GM19043 (cell line): ENCODE data around the gene CAMLG.

ENCODE experiments used
- ATAC-seq: cut with Tn5 transposase; IDR thresholded peaks from one replicate; pipeline ENCODE4 v1.9.1; 2021; ENCODE audit warnings: low read depth; ENCODE audit not compliant: unreplicated experiment

Gene CAMLG

DNA sequence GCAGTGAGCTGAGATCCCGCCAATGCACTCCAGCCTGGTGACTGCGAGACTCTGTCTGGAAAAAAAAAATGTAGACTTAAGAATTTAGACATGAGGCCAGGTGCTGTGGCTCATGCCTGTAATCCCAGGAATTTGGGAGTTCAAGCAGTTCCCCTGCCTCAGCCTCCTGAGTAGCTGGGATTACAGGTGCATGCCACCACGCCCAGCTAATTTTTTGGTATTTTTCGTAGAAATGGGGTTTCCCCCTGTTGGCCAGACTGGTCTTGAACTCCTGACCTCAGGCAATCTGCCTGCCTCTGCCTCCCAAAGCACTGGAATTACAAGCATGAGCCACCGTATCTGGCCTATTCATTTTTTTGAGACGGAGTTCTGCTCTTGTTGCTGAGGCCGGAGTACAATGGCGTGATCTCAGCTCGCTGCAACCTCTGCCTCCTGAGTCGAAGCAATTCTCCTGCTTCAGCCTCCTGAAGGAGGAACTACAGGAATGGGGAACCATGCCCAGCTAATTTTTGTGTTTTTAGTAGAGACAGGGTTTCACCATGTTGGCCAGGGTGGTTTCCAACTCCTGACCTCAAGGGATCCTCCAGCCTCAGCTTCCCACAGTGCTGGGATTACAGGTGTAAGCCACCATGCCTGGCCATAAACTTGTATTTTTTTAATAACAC, 34.2 kb downstream of the CAMLG start:
- ATAC-seq, result no peak

DNA sequence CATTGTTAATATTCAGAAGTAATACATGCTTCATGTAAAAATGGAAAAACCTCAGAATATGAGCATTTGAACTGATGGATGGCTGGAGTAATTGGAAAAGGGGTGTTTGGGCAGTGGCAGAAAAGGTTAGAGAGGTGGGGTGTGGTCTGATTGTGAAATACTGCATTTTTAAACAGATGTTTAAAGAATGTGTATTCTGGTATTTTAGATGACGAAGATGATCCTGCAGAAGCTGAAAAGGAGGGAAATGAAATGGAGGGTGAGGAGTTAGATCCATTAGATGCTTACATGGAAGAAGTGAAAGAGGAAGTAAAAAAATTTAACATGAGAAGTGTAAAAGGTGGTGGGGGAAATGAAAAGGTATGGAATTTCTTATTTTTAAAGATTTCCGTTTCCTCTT, 39.0 kb downstream of the CAMLG start:
- ATAC-seq, result no peak

DNA sequence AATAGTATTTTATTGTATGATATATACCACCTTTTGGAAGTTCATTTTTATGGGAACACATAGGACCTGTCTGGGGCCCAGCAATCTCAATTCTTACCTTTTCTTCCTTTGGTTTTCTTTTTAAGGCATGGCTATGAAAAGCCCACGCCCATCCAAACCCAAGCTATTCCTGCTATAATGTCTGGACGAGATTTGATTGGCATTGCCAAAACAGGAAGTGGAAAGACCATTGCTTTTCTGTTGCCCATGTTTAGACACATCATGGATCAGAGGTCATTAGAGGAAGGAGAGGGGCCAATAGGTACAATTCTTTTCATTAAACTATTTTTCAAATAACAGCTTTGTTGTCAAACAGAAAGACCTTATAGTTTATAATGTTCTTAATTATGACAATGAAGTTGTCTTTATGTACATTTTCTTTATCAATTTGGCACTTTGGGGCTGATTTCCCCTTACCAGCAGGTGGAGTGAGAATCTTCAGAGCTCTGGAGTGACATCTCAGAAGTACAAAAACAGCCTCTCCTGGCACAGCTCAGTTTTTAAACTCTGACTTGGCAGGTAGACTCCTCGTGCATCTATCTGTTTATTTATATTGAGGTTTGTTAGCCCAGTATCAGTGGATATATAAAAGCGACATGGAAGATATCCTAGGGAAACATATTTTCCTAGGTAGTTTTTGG, 46.0 kb downstream of the CAMLG start:
- no peak for ATAC-seq

DNA sequence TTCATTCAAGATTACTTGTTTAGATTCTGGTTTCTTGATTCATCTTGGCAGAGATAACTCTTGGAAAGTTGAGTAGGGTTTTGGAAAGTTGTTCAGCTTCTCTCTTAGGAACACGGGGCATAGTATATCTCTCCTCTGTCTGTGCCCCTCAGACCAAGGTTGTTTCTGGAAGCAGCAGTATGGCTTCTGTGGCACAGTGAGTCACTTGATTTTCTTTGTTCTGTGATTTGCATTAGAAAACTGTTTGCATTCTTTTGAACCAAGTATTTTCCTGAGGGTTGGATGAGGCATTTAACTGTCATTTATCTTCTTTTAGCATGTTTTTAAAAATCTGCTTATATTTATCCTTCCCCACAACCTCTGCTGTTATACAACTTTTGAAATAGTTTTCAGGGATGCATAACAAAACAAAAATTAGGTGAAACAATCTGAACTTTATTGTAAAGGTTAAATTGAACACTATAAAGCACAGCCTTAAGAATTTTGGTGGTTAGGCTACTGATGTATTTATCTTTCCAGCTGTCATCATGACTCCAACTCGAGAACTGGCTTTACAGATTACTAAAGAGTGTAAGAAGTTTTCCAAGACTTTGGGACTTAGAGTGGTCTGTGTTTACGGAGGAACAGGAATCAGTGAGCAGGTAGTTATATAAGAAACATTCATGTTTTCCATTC, 46.7 kb downstream of the CAMLG start:
- no peak for ATAC-seq

DNA sequence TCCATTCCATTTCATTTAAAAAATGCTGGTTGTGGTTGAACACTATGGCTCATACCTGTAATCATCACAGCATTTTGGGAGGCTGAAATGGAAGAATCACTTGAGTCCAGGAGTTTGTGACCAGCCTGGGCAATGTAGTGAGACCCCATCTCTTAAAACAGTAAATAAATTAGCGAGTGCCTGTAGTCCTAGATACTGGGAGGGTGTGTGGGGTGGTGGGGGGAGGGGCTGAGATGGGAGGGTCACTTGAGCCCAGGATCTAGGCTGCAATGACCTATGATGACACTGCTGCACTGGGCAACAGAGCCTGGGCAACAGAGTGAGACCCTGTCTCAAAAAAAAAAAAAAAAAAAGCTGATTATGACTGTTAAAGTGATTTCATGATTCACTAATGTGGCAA, 49.3 kb downstream of the CAMLG start:
- ATAC-seq, result no peak

DNA sequence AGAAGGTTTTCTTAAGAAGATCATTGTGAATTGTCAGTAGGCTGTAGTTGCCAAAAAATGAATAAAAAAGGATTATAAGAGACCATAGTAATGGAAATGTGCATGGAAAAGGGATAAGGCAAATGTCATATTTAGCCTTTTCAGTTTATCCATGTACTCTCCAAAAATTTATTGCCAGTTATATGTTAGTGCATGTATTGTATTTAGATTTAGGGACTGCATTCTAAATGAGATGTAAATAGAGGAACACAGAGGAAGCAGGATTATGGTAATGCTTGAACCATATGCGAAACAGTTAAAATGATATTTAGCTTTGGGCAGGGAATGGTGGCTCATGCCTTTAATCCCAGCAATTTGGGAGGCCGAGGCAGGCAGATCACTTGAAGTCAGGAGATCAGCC, 53.2 kb downstream of the CAMLG start:
- no peak for ATAC-seq

DNA sequence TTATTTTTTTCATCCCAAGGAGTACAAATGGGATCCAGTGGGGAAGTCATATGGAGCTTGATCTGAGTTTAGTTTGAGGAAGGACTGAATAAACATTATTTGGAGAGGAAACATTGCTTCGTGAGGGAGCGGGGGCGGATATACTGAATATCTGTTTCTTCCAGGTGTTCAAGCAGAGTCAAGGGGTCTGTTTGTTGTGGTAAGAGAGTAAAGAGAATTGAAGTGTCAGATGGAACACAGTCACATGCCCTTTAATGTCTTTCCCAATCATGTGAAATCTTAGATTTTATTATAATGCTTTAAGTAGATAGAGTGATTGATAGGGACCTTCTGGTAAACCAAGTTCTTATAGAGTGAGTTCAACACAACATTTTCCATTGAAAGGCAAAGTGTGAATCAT, 53.9 kb downstream of the CAMLG start:
- ATAC-seq, result no peak

DNA sequence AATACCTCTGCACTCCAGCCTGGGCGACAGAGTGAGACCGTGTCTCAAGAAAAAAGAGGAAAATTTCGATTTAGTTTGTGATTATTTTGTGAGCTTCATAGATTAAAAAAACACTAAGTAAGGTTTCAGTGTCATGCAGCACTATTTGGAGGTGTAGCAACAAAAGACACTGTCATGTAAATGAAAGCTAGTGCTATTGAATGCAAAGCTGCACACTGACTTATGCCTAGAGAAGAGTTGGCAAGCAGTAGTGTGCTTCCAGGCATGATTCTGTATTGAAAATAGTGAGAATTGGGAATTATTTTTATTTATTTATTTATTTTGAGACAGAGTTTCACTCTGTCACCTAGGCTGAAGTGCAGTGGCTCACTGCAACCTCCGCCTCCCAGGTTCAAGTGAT, 54.8 kb downstream of the CAMLG start:
- ATAC-seq, result no peak

DNA sequence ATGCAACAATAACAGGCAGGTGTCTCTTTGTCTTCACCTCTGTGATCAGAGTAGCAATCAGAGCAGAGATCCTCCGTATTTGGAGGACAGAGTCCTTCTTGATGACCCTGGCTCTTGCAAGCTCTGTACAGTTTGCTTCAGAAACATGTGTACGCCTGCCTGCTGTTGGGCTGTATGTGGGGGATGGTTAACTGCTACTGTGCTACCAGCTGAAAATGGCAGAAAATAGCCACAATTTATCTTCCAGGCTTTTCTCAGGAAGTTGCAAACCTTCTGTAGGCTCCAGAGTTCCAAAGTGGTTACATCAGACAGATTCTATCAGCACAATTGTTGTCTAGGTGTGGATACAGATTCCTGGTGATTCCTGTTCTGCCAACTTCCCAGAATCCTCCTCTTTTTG, 55.7 kb downstream of the CAMLG start:
- no peak for ATAC-seq

DNA sequence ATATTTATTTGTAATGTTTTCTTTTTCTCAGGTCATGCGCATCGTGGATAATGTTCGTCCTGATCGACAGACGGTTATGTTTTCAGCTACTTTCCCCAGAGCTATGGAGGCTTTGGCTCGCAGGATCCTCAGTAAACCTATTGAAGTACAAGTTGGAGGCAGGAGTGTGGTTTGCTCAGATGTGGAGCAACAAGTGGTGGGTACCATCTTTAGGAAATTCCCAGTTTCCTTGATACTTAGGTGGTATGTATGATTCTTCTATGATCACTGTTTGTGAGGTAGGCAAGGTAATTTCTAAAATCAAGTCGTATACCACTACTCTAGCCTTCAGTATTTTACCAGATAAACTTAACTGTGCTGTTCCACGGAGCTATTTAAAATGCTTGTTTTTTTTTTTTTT, 56.5 kb downstream of the CAMLG start:
- ATAC-seq, result no peak

DNA sequence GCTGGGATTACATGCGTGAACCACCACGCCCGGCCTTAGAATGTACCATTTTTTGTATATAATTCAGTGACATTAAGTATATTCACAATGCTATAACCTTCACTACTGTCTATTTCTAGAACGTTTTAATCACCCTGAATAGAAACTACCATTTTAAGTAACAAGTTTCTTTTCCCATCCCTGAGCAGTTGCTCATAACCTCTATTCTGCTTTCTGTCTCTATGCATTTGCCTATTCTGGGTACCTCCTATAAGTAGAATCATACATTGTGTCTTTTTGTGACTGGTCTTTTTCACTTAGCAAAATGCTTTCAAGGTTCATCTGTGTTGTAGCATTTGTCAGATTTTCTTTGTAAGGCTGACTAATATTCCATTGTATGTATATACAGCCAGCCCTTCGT, 60.1 kb downstream of the CAMLG start:
- ATAC-seq, result no peak
